IPS-20b (cell line): Measurements from ENCODE around the gene NIBAN1.
"Not testable (repeated sequence)": the region's sequence is repeated elsewhere in the genome, so short reads cannot be mapped to it uniquely, and the experiment has no call there.

Source experiments
- H3K27ac ChIP-seq: one replicate; pipeline ENCODE4 v1.5.1; 2013; ENCODE audit warnings: low read length
- H3K27me3 ChIP-seq: 2 replicates; pipeline ENCODE4 v1.6.1; 2013; ENCODE audit warnings: mild to moderate bottlenecking, low read length, inconsistent platforms; ENCODE audit not compliant: insufficient read depth
- H3K36me3 ChIP-seq: 2 replicates; pipeline ENCODE4 v1.6.1; 2013; ENCODE audit warnings: low read depth, mild to moderate bottlenecking, inconsistent platforms, low read length, moderate library complexity; ENCODE audit not compliant: insufficient read depth
- H3K4me1 ChIP-seq: 2 replicates; pipeline ENCODE4 v1.6.1; 2013; ENCODE audit warnings: mild to moderate bottlenecking, control low read depth, inconsistent platforms, low read length, moderate library complexity; ENCODE audit not compliant: insufficient read depth
- H3K4me3 ChIP-seq: 2 replicates; pipeline ENCODE4 v1.5.1; 2013; ENCODE audit warnings: mild to moderate bottlenecking, low read length, inconsistent platforms
- H3K9ac ChIP-seq: 2 replicates; pipeline ENCODE4 v1.6.1; 2013; ENCODE audit warnings: low read depth, mild to moderate bottlenecking, inconsistent platforms, low read length, moderate library complexity
- H3K9me3 ChIP-seq: 2 replicates; pipeline ENCODE4 v1.6.1; 2013; ENCODE audit warnings: mild to moderate bottlenecking, low read depth, low read length, inconsistent platforms; ENCODE audit not compliant: insufficient read depth

The NIBAN1 gene

DNA sequence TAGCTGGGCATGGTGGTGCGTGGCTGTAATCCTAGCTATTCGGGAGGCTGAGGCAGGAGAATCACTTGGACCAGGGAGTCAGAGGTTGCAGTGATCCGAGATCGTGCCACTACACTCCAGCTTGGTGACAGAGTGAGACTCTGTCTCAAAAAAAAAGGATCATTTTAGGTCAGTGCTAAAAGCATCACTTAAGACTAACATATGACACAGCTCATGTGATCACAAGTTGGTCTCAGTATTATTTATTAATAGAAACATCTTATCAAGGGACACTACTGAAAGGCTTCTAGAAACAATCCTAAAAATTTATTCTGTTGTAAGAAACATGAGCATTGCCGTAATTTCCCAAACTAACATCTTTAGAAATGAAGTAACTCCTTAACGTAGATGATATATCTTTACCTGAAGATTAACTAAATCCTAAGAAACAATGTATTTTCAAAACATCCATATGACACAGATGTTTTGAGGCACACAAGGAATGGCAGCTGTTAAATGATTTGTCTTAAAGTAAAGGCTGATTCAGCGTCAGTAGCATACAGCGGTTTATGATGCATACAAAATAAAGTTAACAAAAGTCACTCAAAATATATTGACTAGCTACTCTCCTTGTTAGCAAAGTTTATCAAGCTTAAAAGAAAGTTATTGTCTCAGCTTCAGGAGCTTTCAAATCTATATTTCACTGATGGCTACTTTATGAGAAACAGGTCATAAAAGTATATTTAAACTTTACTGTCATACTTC lies 2.6 kb downstream of the NIBAN1 start:
- Histone ChIP-seq H3K9ac (no peak overlapping the region), H3K4me1 (peaks cover 13% of the 10 kb centered on the region; the same call in 1 of the 2 replicates), H3K36me3 (no peaks in the 10 kb centered on the region), H3K27ac (no peak overlapping the region), H3K4me3 (no peak overlapping the region), H3K27me3 (peaks cover 52% of the 10 kb centered on the region), H3K9me3 (no peaks in the 10 kb centered on the region)

DNA sequence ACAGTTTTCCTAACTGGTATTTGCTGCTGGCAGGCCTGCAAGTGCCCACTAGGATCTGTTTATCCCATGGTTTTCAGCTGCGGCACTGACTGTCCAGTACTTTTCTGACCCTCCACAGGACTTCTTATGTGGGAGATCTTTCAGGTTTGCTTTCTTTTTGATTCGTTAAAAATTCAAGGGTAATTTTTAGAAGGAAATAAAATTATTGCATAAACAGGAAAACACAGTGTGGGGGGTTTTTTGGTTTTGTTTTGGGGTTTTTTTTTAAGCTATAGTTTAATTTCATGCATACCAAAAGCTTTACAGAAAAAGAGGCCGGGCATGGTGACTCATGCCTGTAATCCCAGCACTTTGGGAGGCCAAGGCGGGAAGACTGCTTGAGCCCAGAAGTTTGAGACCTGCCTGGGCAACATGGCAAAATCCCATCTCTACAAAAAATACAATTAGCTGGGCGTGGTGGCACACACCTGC lies 3.6 kb downstream of the NIBAN1 start:
- Histone ChIP-seq H3K9me3 (no peaks in the 10 kb centered on the region), H3K9ac (no peak overlapping the region), H3K27ac (no peak overlapping the region), H3K4me3 (no peak overlapping the region), H3K36me3 (no peaks in the 10 kb centered on the region), H3K4me1 (peaks cover 13% of the 10 kb centered on the region; the same call in 1 of the 2 replicates), H3K27me3 (peaks cover 44% of the 10 kb centered on the region)

DNA sequence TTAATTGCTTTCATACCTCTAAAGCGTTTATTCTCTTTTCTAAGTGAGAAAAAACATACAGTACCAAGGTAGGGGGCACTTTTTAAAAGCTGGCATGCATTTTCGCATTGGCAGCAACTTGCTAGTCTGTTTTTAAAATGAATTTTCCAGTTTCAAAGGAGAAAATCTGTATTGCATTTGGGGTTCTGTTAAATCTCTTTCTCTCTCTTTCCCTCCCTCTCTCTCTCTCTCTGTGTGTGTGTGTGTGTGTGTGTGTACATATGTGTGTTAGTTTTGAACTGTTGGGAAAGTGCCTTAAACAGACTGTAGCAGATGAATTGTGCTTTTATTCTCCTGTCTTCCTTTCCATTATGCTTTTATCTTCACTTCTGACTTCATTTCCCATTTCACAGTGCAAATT lies 7.3 kb downstream of the NIBAN1 start:
- Histone ChIP-seq H3K4me1 (peaks cover 9% of the 10 kb centered on the region; the same call in 1 of the 2 replicates), H3K9ac (no peak overlapping the region)

DNA sequence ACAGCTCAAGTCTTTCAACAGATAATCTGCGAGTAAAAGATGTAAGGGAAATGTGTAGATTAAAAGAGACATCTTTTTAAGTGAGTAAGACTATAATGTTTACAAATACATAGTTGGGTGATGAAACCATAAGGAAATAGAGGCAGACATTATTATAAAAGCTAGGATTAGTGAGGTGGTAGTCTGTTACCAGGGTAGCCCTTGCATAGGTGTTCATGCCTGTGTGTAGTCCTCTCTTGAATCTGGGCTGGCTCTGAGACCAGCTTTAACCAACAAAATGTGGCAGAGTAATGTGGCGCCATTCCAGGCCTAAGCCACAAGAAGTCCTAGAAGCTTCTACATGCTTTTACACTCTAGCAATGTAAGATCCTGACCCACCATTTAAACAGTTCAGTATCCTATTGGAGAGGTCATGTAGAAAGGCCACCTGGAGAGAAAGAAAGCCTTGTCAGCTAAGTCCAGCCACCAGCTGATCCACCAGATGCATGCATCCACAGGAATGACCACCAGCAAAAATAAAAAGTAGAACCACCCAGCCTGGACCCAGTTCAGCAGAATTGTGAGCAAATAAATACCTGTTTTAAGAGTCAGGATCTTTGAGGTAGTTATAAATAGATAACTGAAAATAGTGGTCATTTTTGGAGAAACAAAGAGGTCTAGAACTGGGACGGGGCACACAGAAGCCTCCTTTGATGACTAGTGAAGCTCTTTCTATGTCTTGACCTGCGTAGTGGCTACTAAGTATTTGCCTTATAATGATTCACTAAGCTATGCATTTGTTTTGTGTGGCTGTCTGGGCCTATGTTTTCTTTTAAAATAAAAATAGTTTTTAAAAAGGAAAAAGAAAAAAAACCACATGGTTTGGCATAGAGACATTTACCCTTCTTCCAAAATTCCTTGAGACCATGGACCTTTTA lies 8.1 kb downstream of the NIBAN1 start:
- Histone ChIP-seq H3K4me3 (no peak overlapping the region), H3K27me3 (no peaks in the 10 kb centered on the region), H3K36me3 (no peaks in the 10 kb centered on the region), H3K9me3 (no peaks in the 10 kb centered on the region), H3K9ac (no peak overlapping the region), H3K4me1 (peaks cover 9% of the 10 kb centered on the region; the same call in 1 of the 2 replicates), H3K27ac (no peak overlapping the region)

More for the DNA sequence above, 7.3 kb downstream of the NIBAN1 start:
- no peaks in the 10 kb centered on the region for H3K9me3 ChIP-seq
- H3K27me3 ChIP-seq = peaks cover 7% of the 10 kb centered on the region
- no peak overlapping the region for H3K4me3 ChIP-seq
- no peak overlapping the region for H3K27ac ChIP-seq
- H3K36me3 ChIP-seq = no peaks in the 10 kb centered on the region

DNA sequence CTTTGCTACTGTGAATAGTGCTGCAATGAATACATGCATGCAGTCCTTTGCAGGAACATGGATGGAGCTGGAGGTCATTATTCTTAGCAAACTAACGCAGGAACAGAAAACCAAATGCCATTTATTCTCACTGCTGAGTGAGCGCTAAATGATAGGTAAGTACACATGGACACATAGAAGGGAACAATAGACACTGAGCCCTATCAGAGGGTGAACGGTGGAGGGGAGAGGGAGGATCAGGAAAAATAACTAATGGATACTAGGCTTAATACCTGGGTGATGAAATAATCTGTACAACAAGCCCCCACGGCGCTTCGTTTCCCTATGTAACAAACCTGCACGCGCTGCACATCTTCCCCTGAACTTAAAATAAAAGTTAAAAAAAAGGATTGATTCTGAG lies 8.9 kb downstream of the NIBAN1 start:
- H3K36me3 ChIP-seq = no peaks in the 10 kb centered on the region
- H3K27ac ChIP-seq = no peak overlapping the region
- no peaks in the 10 kb centered on the region for H3K27me3 ChIP-seq
- no peak overlapping the region for H3K9ac ChIP-seq
- no peaks in the 10 kb centered on the region for H3K9me3 ChIP-seq
- H3K4me1 ChIP-seq = peaks cover 9% of the 10 kb centered on the region; the same call in 1 of the 2 replicates
- no peak overlapping the region for H3K4me3 ChIP-seq

DNA sequence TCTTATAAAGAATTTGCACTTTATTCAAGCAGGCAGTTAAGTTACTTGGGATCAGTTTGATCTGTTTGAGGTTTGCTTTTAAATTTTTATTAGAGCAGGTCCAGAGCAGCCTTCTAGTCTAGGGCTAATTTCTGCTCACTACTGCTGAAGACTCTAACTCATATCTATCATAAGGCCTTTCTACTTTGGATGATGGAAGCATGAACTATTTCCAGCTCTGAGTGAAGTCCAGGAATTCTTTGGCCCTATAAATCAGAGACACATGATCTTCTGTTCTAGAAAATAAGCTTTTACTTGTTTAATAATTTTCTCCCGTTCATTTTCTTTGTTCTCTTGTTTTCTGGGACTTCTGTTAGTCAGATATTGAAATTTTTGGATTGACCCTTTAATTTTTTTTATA lies 14.7 kb downstream of the NIBAN1 start:
- H3K36me3 ChIP-seq = no peaks in the 10 kb centered on the region
- H3K4me1 ChIP-seq = no peaks in the 10 kb centered on the region
- no peak overlapping the region for H3K9ac ChIP-seq
- H3K27me3 ChIP-seq = no peaks in the 10 kb centered on the region
- H3K27ac ChIP-seq = no peak overlapping the region
- H3K9me3 ChIP-seq = no peaks in the 10 kb centered on the region
- no peak overlapping the region for H3K4me3 ChIP-seq

DNA sequence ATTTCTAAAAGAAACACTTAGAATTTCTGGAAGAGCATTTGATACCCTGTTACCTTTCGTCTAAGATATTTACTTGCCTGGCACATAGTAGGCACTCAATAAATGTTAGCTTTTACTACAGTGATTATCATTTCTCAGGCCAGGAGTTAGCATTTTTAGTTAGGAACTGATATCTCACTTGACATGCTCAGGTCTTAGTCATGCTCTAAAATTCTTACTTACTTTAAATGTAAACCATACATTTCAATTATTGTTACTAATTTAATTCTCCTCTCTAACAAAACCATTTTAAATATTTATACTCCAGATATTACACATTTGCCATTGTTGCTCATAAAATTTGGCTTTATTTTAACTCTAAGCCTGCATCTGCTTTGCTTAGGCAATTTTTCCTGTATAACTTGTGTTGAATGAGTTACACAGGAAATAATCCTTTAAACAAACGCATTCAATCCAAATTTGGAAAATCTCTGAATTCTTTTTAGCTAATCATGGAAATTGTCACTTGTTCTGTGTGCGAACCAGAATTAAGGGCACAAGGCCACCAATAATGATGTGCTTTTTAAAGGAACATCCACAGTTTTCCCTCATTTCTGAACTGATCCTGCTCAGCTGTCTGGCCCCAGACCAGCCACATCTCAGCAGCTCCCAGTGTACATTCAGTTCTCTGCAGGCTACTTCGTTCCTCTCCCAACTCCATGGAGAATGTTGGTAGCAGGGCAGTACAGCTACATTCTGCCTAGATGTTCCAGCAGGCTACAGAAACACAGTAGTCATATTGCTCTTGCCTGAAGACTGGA lies 15.6 kb downstream of the NIBAN1 start:
- Histone ChIP-seq H3K9ac (no peak overlapping the region), H3K4me3 (no peak overlapping the region), H3K4me1 (no peaks in the 10 kb centered on the region), H3K9me3 (no peaks in the 10 kb centered on the region), H3K27me3 (no peaks in the 10 kb centered on the region), H3K27ac (no peak overlapping the region), H3K36me3 (no peaks in the 10 kb centered on the region)

DNA sequence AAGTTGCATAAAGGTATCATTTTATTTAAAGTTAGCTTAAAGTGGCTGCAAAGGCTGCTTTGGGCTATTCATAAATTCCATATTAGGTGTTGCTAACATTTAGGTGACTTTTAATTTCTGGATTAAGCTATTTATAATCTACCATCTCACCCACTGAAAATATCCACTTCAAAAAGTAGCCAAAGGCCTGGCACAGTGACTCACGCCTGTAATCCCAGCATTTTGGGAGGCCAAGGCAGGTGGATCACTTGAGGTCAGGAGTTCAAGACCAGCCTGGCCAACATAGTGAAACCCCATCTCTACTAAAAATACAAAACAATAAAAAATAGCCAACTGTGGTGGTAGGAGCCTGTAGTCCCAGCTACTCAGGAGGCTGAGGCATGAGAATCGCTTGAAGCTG lies 16.4 kb downstream of the NIBAN1 start:
- not testable (repeated sequence) for H3K36me3 ChIP-seq, H3K27me3 ChIP-seq, H3K4me1 ChIP-seq

DNA sequence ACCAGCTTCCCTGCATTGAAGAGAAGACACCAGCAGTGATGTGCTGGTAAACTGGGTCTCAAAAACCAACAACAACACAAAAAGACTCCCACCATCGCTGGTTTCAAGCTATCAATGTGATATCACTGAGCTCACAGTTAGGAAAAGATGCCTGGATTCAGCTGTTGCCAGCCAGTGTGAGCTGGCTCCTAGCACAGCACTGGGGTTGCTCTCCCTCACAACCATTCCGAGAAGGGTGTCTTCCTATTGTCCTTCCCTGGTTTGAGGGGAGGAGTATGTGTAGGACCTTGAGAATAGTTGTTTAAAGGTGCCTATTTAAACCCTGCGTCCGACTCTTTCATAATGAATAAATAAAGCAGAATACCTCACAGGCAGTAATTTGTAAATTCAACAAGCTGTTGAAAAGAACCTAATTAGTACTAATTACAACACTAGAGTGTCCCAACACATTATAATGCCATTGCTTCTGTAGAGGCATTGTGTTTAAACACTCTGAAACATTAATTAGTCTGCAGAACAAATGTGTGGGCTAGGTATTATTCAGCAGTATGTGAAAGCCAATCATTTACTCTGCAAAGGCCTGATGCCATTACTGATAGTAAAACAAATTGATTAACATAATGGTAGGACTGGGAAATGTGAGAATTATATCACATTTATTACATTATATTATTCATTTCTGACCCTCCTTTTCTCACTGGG lies 17.2 kb downstream of the NIBAN1 start:
- no peaks in the 10 kb centered on the region for H3K36me3 ChIP-seq

More for the DNA sequence above, 16.4 kb downstream of the NIBAN1 start:
- H3K27ac ChIP-seq, H3K9me3 ChIP-seq, H3K4me3 ChIP-seq, H3K9ac ChIP-seq: not testable (repeated sequence)

DNA sequence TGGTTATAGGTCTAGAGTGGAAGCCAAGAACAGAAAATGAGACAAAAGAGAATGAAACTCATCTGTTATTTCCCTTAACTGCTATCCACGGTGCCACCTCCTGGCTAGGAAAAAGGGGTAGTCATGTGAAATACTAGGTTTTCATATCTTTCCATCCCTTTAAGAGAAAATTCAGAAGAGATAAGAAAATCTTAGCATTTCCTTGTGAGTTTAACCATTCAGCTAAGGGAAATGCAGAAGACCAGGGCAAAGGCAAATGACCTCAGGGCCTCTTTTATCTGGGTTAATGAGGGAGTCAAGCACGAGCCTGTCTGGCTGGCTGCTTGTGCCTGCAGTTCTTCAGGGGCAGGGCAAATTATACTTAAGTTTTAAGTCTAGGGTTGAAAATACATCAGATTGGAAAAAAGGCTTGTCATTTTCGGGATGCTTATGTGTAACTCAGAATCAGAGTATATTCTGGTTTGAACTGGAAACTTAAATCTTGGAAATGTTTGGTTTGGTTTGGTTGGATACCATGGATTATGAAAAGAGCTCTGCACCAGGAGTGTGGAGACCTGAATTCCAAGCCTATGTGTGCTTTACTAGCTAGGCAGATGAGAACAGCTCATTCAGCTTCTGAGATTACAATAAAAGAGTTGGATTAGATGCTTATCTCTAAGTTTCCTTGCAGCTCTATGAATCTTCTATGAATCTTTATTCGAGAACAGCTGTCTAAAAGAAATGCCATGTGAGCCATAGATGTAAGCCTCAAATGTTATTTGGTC lies 19.9 kb downstream of the NIBAN1 start:
- no peaks in the 10 kb centered on the region for H3K4me1 ChIP-seq
- H3K4me3 ChIP-seq = no peak overlapping the region
- H3K9ac ChIP-seq = no peak overlapping the region
- H3K9me3 ChIP-seq = no peaks in the 10 kb centered on the region
- no peak overlapping the region for H3K27ac ChIP-seq
- no peaks in the 10 kb centered on the region for H3K27me3 ChIP-seq
- no peaks in the 10 kb centered on the region for H3K36me3 ChIP-seq

More for the DNA sequence above, 17.2 kb downstream of the NIBAN1 start:
- Histone ChIP-seq H3K4me1 (no peaks in the 10 kb centered on the region), H3K9ac (no peak overlapping the region), H3K27me3 (no peaks in the 10 kb centered on the region), H3K27ac (no peak overlapping the region), H3K4me3 (no peak overlapping the region), H3K9me3 (no peaks in the 10 kb centered on the region)
